ENCODE data around the gene LIMS1. TPM values are rescaled to one million over a fixed set of nuclear protein-coding genes. Genes with fewer than 3 reads are reported as not detected.
A peak's percentile ranks its signal among the peaks of the same experiment; 100 is the strongest.
"Not testable (repeated sequence)": the region's sequence is repeated elsewhere in the genome, so short reads cannot be mapped to it uniquely, and the experiment has no call there.

Gene LIMS1
- total RNA-seq, 4 donors from 2014 or later, result 43.6 to 89.3 (median 59.6) TPM

- 33 to 47% methylated on average over 4 of the region's 4 CpGs for WGBS, 2 donors
- no peak overlapping the region for H3K4me3 ChIP-seq (ENCODE audit: low read depth, poor library complexity, severe bottlenecking)
- peak in 1 of 2 donors; percentile 39 for DNase-seq (ENCODE audit: low spot score in 2 of 2)
- intact Hi-C loops (cut with DNase I; ENCODE audit: low total_unique reads), result no loop called here
- no peak for TF ChIP-seq CTCF (IDR thresholded peaks at IDR 0.05)
- TF ChIP-seq POLR2A (IDR thresholded peaks at IDR 0.05), result no peak
Observed at GRCh38 chr2:108637304-108637669, 103.0 kb downstream of the LIMS1 start.

- WGBS, 2 donors, result 75 to 77% methylated on average over 4 of the region's 4 CpGs
- no peak for DNase-seq (ENCODE audit: low spot score in 2 of 2)
- intact Hi-C loops (cut with DNase I; ENCODE audit: low total_unique reads), result no loop called here
- TF ChIP-seq POLR2A (IDR thresholded peaks at IDR 0.05) (no peak), CTCF (IDR thresholded peaks at IDR 0.05) (no peak)
- no peak overlapping the region for H3K4me3 ChIP-seq (ENCODE audit: low read depth, poor library complexity, severe bottlenecking)
Observed at GRCh38 chr2:108640731-108641130, 106.5 kb downstream of the LIMS1 start.

GRCh38 chr2:108641756-108642155, 107.5 kb downstream of the LIMS1 start:
- no peak overlapping the region for H3K4me3 ChIP-seq (ENCODE audit: low read depth, poor library complexity, severe bottlenecking)
- no peak for DNase-seq (ENCODE audit: low spot score in 2 of 2)
- TF ChIP-seq CTCF (IDR thresholded peaks at IDR 0.05) (no peak), POLR2A (IDR thresholded peaks at IDR 0.05) (no peak)
- WGBS, 2 donors, result 51 to 54% methylated on average over 2 of the region's 2 CpGs
- intact Hi-C loops (cut with DNase I; ENCODE audit: low total_unique reads), result no loop called here

GRCh38 chr2:108643261-108643849, 109.1 kb downstream of the LIMS1 start:
- no peak overlapping the region for H3K4me3 ChIP-seq (ENCODE audit: low read depth, poor library complexity, severe bottlenecking)
- no peak for TF ChIP-seq POLR2A (IDR thresholded peaks at IDR 0.05)
- TF ChIP-seq CTCF (IDR thresholded peaks at IDR 0.05), result no peak
- WGBS, 2 donors, result 91 to 92% methylated on average over 15 of the region's 15 CpGs
- no peak for DNase-seq (ENCODE audit: low spot score in 2 of 2)
- intact Hi-C loops (cut with DNase I; ENCODE audit: low total_unique reads), result no loop called here

- intact Hi-C loops (cut with DNase I; ENCODE audit: low total_unique reads); H3K4me3 ChIP-seq (ENCODE audit: low read depth, poor library complexity, severe bottlenecking); DNase-seq (ENCODE audit: low spot score in 2 of 2): not testable (repeated sequence)
- 94 to 96% methylated on average over 4 of the region's 4 CpGs for WGBS, 2 donors
Observed at GRCh38 chr2:108643862-108644261, 109.6 kb downstream of the LIMS1 start.

- H3K4me3 ChIP-seq (ENCODE audit: low read depth, poor library complexity, severe bottlenecking); DNase-seq (ENCODE audit: low spot score in 2 of 2); intact Hi-C loops (cut with DNase I; ENCODE audit: low total_unique reads): not testable (repeated sequence)
- 92 to 94% methylated on average over 6 of the region's 6 CpGs for WGBS, 2 donors
Observed at GRCh38 chr2:108644446-108644845, 110.2 kb downstream of the LIMS1 start.

- DNase-seq (ENCODE audit: low spot score in 2 of 2); intact Hi-C loops (cut with DNase I; ENCODE audit: low total_unique reads); H3K4me3 ChIP-seq (ENCODE audit: low read depth, poor library complexity, severe bottlenecking): not testable (repeated sequence)
Observed at GRCh38 chr2:108648796-108649195, 114.5 kb downstream of the LIMS1 start.

GRCh38 chr2:108650465-108650864, 116.2 kb downstream of the LIMS1 start:
- DNase-seq (ENCODE audit: low spot score in 2 of 2); intact Hi-C loops (cut with DNase I; ENCODE audit: low total_unique reads); H3K4me3 ChIP-seq (ENCODE audit: low read depth, poor library complexity, severe bottlenecking): not testable (repeated sequence)
- 94 to 97% methylated on average over 8 of the region's 8 CpGs for WGBS, 2 donors

GRCh38 chr2:108651468-108651867, 117.2 kb downstream of the LIMS1 start:
- WGBS, 2 donors, result 55% methylated on average over 2 of the region's 2 CpGs; no CpG with 5 or more reads in 1 of the 2 donors
- DNase-seq (ENCODE audit: low spot score in 2 of 2); intact Hi-C loops (cut with DNase I; ENCODE audit: low total_unique reads); H3K4me3 ChIP-seq (ENCODE audit: low read depth, poor library complexity, severe bottlenecking): not testable (repeated sequence)

GRCh38 chr2:108652187-108652931, 118.1 kb downstream of the LIMS1 start:
- WGBS, 2 donors, result 53% methylated on average over 7 of the region's 7 CpGs
- intact Hi-C loops (cut with DNase I; ENCODE audit: low total_unique reads); H3K4me3 ChIP-seq (ENCODE audit: low read depth, poor library complexity, severe bottlenecking); DNase-seq (ENCODE audit: low spot score in 2 of 2): not testable (repeated sequence)

GRCh38 chr2:108653425-108653824, 119.2 kb downstream of the LIMS1 start:
- DNase-seq (ENCODE audit: low spot score in 2 of 2); intact Hi-C loops (cut with DNase I; ENCODE audit: low total_unique reads); H3K4me3 ChIP-seq (ENCODE audit: low read depth, poor library complexity, severe bottlenecking): not testable (repeated sequence)
- WGBS, 2 donors, result 78 to 90% methylated on average over 3 to 4 of the region's 8 CpGs

Data from lower leg skin (tissue), 4 donors.